ENCODE data around the gene CCSER2. TPM values are rescaled to one million over a fixed set of nuclear protein-coding genes. Genes with fewer than 3 reads are reported as not detected.
"Not testable (repeated sequence)": the region's sequence is repeated elsewhere in the genome, so short reads cannot be mapped to it uniquely, and the experiment has no call there.

Gene CCSER2
- total and polyA plus RNA-seq, 4 donors = 54.1 to 108 (median 66.8) TPM

GRCh38 chr10:84519235-84519634 is 190.8 kb downstream of the CCSER2 start:
- H3K4me3 ChIP-seq (ENCODE audit: low read depth, low read length) = no peak overlapping the region
- whole genome bisulfite sequencing (ENCODE audit: insufficient coverage) = no CpG with 5 or more reads among the region's 3 CpGs
- H3K9me3 ChIP-seq (ENCODE audit: control insufficient read depth, insufficient read depth, low read length) = no peaks in the 10 kb centered on the region
- DNase-seq (ENCODE audit: low read depth in 4 of 6, low spot score in 6 of 6) = no peak
- no peaks in the 10 kb centered on the region for H3K27me3 ChIP-seq (ENCODE audit: control insufficient read depth, insufficient read depth, low read length)
- no peaks in the 10 kb centered on the region for H3K36me3 ChIP-seq (ENCODE audit: control insufficient read depth, insufficient read depth, low read length)
- H3K27ac ChIP-seq (ENCODE audit: low read depth, low read length) = no peak overlapping the region
- peaks cover 10% of the 10 kb centered on the region for H3K4me1 ChIP-seq (ENCODE audit: control insufficient read depth, insufficient read depth, low read length)

GRCh38 chr10:84521013-84521412 is 192.6 kb downstream of the CCSER2 start:
- no peaks in the 10 kb centered on the region for H3K27me3 ChIP-seq (ENCODE audit: control insufficient read depth, insufficient read depth, low read length)
- 20% methylated on average over 2 of the region's 8 CpGs for WGBS (ENCODE audit: insufficient coverage)

GRCh38 chr10:84521468-84521867 is 193.1 kb downstream of the CCSER2 start:
- Histone ChIP-seq H3K27ac (ENCODE audit: low read depth, low read length) (no peak overlapping the region), H3K9me3 (ENCODE audit: control insufficient read depth, insufficient read depth, low read length) (no peaks in the 10 kb centered on the region), H3K4me3 (ENCODE audit: low read depth, low read length) (no peak overlapping the region), H3K27me3 (ENCODE audit: control insufficient read depth, insufficient read depth, low read length) (no peaks in the 10 kb centered on the region), H3K36me3 (ENCODE audit: control insufficient read depth, insufficient read depth, low read length) (no peaks in the 10 kb centered on the region), H3K4me1 (ENCODE audit: control insufficient read depth, insufficient read depth, low read length) (peaks cover 10% of the 10 kb centered on the region)
- no peak for DNase-seq (ENCODE audit: low read depth in 4 of 6, low spot score in 6 of 6)
- WGBS (ENCODE audit: insufficient coverage) = 83% methylated on average over 1 of the region's 2 CpGs

More at GRCh38 chr10:84521013-84521412, 192.6 kb downstream of the CCSER2 start:
- H3K4me1 ChIP-seq (ENCODE audit: control insufficient read depth, insufficient read depth, low read length) = peaks cover 10% of the 10 kb centered on the region
- no peaks in the 10 kb centered on the region for H3K9me3 ChIP-seq (ENCODE audit: control insufficient read depth, insufficient read depth, low read length)
- H3K36me3 ChIP-seq (ENCODE audit: control insufficient read depth, insufficient read depth, low read length) = no peaks in the 10 kb centered on the region
- H3K27ac ChIP-seq (ENCODE audit: low read depth, low read length) = no peak overlapping the region
- DNase-seq (ENCODE audit: low read depth in 4 of 6, low spot score in 6 of 6) = no peak
- H3K4me3 ChIP-seq (ENCODE audit: low read depth, low read length) = no peak overlapping the region

GRCh38 chr10:84522612-84523462 is 194.4 kb downstream of the CCSER2 start:
- Histone ChIP-seq H3K9me3 (ENCODE audit: control insufficient read depth, insufficient read depth, low read length) (no peaks in the 10 kb centered on the region), H3K27me3 (ENCODE audit: control insufficient read depth, insufficient read depth, low read length) (no peaks in the 10 kb centered on the region), H3K4me1 (ENCODE audit: control insufficient read depth, insufficient read depth, low read length) (peaks cover 10% of the 10 kb centered on the region), H3K4me3 (ENCODE audit: low read depth, low read length) (no peak overlapping the region), H3K36me3 (ENCODE audit: control insufficient read depth, insufficient read depth, low read length) (no peaks in the 10 kb centered on the region), H3K27ac (ENCODE audit: low read depth, low read length) (no peak overlapping the region)
- WGBS (ENCODE audit: insufficient coverage) = 80% methylated on average over 2 of the region's 9 CpGs
- no peak for DNase-seq (ENCODE audit: low read depth in 4 of 6, low spot score in 6 of 6)

GRCh38 chr10:84523526-84523925 is 195.1 kb downstream of the CCSER2 start:
- 25% methylated on average over 2 of the region's 5 CpGs for WGBS (ENCODE audit: insufficient coverage)
- H3K4me1 ChIP-seq (ENCODE audit: control insufficient read depth, insufficient read depth, low read length) = peaks cover 10% of the 10 kb centered on the region
- H3K27ac ChIP-seq (ENCODE audit: low read depth, low read length) = no peak overlapping the region
- no peak overlapping the region for H3K4me3 ChIP-seq (ENCODE audit: low read depth, low read length)
- no peaks in the 10 kb centered on the region for H3K9me3 ChIP-seq (ENCODE audit: control insufficient read depth, insufficient read depth, low read length)
- H3K27me3 ChIP-seq (ENCODE audit: control insufficient read depth, insufficient read depth, low read length) = no peaks in the 10 kb centered on the region
- no peaks in the 10 kb centered on the region for H3K36me3 ChIP-seq (ENCODE audit: control insufficient read depth, insufficient read depth, low read length)
- DNase-seq (ENCODE audit: low read depth in 4 of 6, low spot score in 6 of 6) = peak in 1 of 6 donors; percentile 47

- no peak for DNase-seq (ENCODE audit: low read depth in 4 of 6, low spot score in 6 of 6)
- Histone ChIP-seq H3K27me3 (ENCODE audit: control insufficient read depth, insufficient read depth, low read length) (no peaks in the 10 kb centered on the region), H3K9me3 (ENCODE audit: control insufficient read depth, insufficient read depth, low read length) (no peaks in the 10 kb centered on the region), H3K4me3 (ENCODE audit: low read depth, low read length) (no peak overlapping the region), H3K4me1 (ENCODE audit: control insufficient read depth, insufficient read depth, low read length) (peaks cover 10% of the 10 kb centered on the region), H3K36me3 (ENCODE audit: control insufficient read depth, insufficient read depth, low read length) (no peaks in the 10 kb centered on the region), H3K27ac (ENCODE audit: low read depth, low read length) (no peak overlapping the region)
Observed at GRCh38 chr10:84524435-84524834, 196.0 kb downstream of the CCSER2 start.

- Histone ChIP-seq H3K4me3 (ENCODE audit: low read depth, low read length) (no peak overlapping the region), H3K27ac (ENCODE audit: low read depth, low read length) (no peak overlapping the region), H3K27me3 (ENCODE audit: control insufficient read depth, insufficient read depth, low read length) (no peaks in the 10 kb centered on the region), H3K36me3 (ENCODE audit: control insufficient read depth, insufficient read depth, low read length) (no peaks in the 10 kb centered on the region), H3K4me1 (ENCODE audit: control insufficient read depth, insufficient read depth, low read length) (peaks cover 10% of the 10 kb centered on the region), H3K9me3 (ENCODE audit: control insufficient read depth, insufficient read depth, low read length) (no peaks in the 10 kb centered on the region)
- WGBS (ENCODE audit: insufficient coverage) = 93% methylated on average over 15 of the region's 17 CpGs
- no peak for DNase-seq (ENCODE audit: low read depth in 4 of 6, low spot score in 6 of 6)
Observed at GRCh38 chr10:84525120-84525806, 196.9 kb downstream of the CCSER2 start.

- not testable (repeated sequence) for H3K4me3 ChIP-seq (ENCODE audit: low read depth, low read length); H3K9me3 ChIP-seq (ENCODE audit: control insufficient read depth, insufficient read depth, low read length); DNase-seq (ENCODE audit: low read depth in 4 of 6, low spot score in 6 of 6); H3K27ac ChIP-seq (ENCODE audit: low read depth, low read length); H3K27me3 ChIP-seq (ENCODE audit: control insufficient read depth, insufficient read depth, low read length); H3K36me3 ChIP-seq (ENCODE audit: control insufficient read depth, insufficient read depth, low read length)
- H3K4me1 ChIP-seq (ENCODE audit: control insufficient read depth, insufficient read depth, low read length) = peaks cover 10% of the 10 kb centered on the region
- WGBS (ENCODE audit: insufficient coverage) = 99% methylated on average over 7 of the region's 7 CpGs
Observed at GRCh38 chr10:84525807-84526182, 197.4 kb downstream of the CCSER2 start.

GRCh38 chr10:84527386-84527785 is 199.0 kb downstream of the CCSER2 start:
- not testable (repeated sequence) for H3K36me3 ChIP-seq (ENCODE audit: control insufficient read depth, insufficient read depth, low read length); H3K27me3 ChIP-seq (ENCODE audit: control insufficient read depth, insufficient read depth, low read length); H3K9me3 ChIP-seq (ENCODE audit: control insufficient read depth, insufficient read depth, low read length); DNase-seq (ENCODE audit: low read depth in 4 of 6, low spot score in 6 of 6); H3K27ac ChIP-seq (ENCODE audit: low read depth, low read length); H3K4me3 ChIP-seq (ENCODE audit: low read depth, low read length)
- WGBS (ENCODE audit: insufficient coverage) = 69% methylated on average over 2 of the region's 5 CpGs
- H3K4me1 ChIP-seq (ENCODE audit: control insufficient read depth, insufficient read depth, low read length) = peaks cover 10% of the 10 kb centered on the region

GRCh38 chr10:84528526-84528925 is 200.1 kb downstream of the CCSER2 start:
- not testable (repeated sequence) for H3K27me3 ChIP-seq (ENCODE audit: control insufficient read depth, insufficient read depth, low read length); H3K36me3 ChIP-seq (ENCODE audit: control insufficient read depth, insufficient read depth, low read length); H3K27ac ChIP-seq (ENCODE audit: low read depth, low read length); H3K4me1 ChIP-seq (ENCODE audit: control insufficient read depth, insufficient read depth, low read length); H3K9me3 ChIP-seq (ENCODE audit: control insufficient read depth, insufficient read depth, low read length); H3K4me3 ChIP-seq (ENCODE audit: low read depth, low read length); DNase-seq (ENCODE audit: low read depth in 4 of 6, low spot score in 6 of 6)
- 82% methylated on average over 3 of the region's 5 CpGs for WGBS (ENCODE audit: insufficient coverage)
